Epithelial cell of esophagus (primary cell): Measurements from ENCODE around the gene RUNX2.

Source experiments
- DNase-seq: peaks from one replicate; pipeline ENCODE4 v3.0.0; 2010; ENCODE audit warnings: low read depth
- H3K4me3 ChIP-seq: 2 replicates; pipeline ENCODE4 v1.5.1; 2011; ENCODE audit warnings: mild to moderate bottlenecking, low read length, control low read depth
- TF ChIP-seq, protein P1 (sequence below): IDR thresholded peaks from 2 replicates; pipeline ENCODE4 v1.5.1; 2011; ENCODE audit warnings: low read depth, mild to moderate bottlenecking, low read length, control low read depth, inconsistent platforms; ENCODE audit not compliant: insufficient read depth; ENCODE audit errors: missing control alignments

RUNX2 gene

DNA sequence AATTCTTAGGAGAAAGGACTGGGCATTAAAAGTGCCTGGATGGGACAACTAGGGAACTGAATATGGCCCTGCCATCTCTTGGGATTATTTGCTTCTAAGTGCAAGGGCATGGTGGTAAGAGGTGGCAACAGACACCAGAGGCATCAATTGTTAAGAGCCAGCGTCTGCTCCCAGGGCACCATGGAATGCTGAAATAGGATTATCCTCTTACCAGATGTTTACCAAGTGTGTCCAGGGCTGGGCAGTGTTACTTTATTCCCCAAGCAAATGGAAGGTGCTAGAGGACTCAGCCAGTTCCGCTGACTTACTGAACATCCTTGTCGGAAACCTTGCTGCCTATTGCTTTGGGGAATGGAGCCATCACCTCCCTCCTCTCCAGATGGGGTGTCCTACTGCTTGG, 323.2 kb downstream of the RUNX2 start:
- H3K4me3 ChIP-seq = no peak overlapping the region
- TF ChIP-seq, protein P1, sequence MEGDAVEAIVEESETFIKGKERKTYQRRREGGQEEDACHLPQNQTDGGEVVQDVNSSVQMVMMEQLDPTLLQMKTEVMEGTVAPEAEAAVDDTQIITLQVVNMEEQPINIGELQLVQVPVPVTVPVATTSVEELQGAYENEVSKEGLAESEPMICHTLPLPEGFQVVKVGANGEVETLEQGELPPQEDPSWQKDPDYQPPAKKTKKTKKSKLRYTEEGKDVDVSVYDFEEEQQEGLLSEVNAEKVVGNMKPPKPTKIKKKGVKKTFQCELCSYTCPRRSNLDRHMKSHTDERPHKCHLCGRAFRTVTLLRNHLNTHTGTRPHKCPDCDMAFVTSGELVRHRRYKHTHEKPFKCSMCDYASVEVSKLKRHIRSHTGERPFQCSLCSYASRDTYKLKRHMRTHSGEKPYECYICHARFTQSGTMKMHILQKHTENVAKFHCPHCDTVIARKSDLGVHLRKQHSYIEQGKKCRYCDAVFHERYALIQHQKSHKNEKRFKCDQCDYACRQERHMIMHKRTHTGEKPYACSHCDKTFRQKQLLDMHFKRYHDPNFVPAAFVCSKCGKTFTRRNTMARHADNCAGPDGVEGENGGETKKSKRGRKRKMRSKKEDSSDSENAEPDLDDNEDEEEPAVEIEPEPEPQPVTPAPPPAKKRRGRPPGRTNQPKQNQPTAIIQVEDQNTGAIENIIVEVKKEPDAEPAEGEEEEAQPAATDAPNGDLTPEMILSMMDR = no peak
- no peak for DNase-seq

DNA sequence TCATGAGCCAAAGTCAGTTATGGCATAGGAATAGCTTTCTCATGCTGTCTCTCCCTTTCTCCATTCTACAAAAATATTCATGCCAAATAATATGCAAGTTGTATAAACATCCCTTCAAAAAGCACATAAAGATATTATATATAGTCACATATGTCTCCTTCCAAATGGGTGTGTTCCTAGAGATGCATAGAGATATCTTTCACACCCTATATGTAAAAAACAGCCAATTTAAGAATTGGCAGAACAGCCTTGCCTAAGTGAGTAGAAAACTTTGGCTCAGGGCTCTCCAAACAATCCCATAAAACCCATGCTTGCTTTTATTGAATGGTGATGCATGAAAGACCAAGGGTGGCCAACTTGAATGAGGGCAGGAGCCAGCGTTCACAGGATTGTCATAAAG, 324.3 kb downstream of the RUNX2 start:
- TF ChIP-seq, protein P1 = no peak
- DNase-seq = no peak
- no peak overlapping the region for H3K4me3 ChIP-seq

DNA sequence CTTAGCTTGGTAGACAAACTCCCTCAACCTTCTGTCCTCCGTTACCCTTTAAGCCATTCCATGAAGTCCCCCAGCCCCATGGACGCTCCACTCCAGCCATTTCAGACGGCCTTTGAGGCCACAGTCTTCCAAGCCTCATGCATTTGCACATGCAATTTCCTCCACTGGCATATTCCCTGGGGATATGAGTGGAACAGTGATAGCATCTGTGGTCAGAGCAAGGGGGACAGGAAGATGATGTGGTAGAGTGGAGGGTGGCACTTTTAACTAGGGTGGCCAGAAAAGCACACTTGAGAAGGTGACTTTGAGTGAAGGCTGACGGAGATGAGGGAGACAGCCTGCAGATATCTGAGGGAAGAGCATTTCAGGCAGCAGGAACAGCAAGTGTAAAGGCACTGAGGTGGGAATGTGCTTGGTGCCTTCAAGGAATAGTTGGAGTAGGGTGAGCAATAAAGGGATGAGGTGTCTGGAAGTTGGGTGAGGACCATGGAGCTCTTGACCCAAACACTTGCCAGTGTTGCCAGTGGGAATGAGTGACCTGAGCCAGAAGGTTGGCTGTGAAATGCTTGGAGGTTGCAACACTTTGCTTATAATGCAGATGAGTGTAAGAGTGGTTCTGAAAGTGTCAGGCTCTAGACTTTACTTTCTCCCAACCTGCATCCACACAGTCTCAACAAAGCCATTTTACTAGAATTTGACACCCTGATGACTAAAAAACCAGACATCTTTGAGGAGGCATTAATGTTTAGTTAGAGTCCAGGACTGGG, 325.2 kb downstream of the RUNX2 start:
- TF ChIP-seq, protein P1 = no peak
- DNase-seq = no peak

DNA sequence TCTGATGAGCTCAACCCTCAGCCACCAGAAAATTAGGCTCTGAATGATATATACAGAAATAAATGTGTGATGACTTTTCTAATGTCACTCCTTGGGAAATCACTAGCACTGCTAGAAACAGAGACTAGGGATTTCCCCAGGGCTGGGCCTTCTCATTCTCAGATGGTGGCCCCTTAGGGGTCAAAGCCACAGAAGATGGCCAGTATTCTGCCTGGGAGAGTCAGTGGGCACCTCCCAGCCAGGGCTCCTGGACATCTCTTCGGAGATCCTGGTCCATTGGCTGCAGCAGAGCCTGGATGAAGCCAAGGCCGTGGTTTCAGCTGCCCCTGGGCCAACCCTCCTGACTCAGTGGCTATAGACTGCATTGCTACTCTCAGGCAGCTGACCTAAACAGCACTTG, 326.5 kb downstream of the RUNX2 start:
- no peak overlapping the region for H3K4me3 ChIP-seq
- DNase-seq = no peak
- TF ChIP-seq, protein P1 = no peak

More for the DNA sequence above, 325.2 kb downstream of the RUNX2 start:
- H3K4me3 ChIP-seq = no peak overlapping the region

DNA sequence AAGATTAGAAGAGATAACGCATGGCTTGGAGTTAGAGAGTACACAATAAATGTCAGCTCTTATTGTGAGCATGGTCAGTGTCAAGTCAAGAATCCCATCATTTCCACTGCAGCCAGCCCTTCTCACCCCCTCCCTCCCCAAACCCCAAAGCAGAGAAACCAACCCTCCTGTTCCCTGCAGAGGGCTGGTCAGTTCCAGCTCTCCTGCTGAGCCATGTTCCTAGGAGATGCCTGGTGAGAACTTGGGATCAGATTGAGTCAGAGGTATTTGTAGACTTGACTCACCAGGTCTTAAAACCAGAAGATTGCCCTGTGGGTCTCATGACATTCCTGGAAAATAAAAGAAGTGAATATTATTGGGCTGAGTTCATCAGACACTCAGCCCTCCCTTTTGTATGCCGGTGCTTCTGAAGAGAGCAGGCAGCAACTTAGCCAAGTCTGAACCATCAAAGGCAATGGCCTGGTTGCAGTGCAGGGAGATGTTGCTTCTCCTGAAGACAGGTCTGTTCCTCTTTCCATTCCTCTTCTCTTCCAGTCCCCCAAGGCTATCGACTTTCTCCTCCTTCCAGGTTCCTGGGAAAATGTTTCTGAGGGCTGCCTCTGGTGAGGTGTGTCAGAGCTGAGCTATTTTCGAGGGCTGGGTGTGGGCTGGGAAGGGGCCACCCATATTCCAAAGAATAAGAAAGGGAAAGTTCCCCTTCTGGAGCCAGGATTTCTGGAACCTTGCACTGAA, 327.8 kb downstream of the RUNX2 start:
- TF ChIP-seq, protein P1 = no peak
- no peak overlapping the region for H3K4me3 ChIP-seq
- peak; percentile 98 for DNase-seq

DNA sequence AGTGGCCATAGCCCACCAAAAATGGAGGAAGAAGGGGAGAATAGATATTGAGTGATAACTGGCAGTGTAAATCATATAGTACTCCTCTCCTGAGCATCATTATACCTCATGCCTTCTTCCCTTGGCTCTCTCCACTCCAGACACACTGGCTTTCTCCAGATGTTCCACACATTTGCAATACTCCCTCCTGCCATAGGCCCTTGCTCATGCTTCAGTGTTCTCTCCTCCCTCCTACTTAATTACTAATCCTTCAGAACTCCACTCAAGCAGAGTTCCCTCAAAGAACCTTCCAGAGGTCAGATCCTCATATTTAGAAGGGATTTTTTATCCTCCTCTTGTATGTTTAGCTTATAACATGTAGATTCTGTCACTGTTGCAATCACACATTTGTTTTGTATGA, 329.1 kb downstream of the RUNX2 start:
- TF ChIP-seq, protein P1 = no peak
- no peak overlapping the region for H3K4me3 ChIP-seq
- DNase-seq = no peak
